Bronchial epithelial cell (primary cell): ENCODE results near the gene RIPK1. TPM values are rescaled to one million over a fixed set of nuclear protein-coding genes. Genes with fewer than 3 reads are reported as not detected.
"Not testable (repeated sequence)": the region's sequence is repeated elsewhere in the genome, so short reads cannot be mapped to it uniquely, and the experiment has no call there.

ENCODE experiments used
- DNase-seq: peaks from one replicate; pipeline ENCODE4 v3.0.0-alpha.2; 2010; ENCODE audit warnings: low read depth
- FAIRE-seq: peaks from 2 replicates; lab custom pipeline; 2011; peaks lifted over from hg19 to GRCh38; lab: Jason Lieb, UNC
- H3K27me3 ChIP-seq: 2 replicates; pipeline ENCODE4 v1.5.1; 2011; ENCODE audit warnings: low read length; ENCODE audit not compliant: control insufficient read depth, insufficient read depth
- H3K36me3 ChIP-seq: 2 replicates; pipeline ENCODE4 v1.5.1; 2011; ENCODE audit warnings: low read length; ENCODE audit not compliant: control insufficient read depth, insufficient read depth
- H3K4me3 ChIP-seq: 2 replicates; pipeline ENCODE4 v1.5.1; 2011; ENCODE audit warnings: mild to moderate bottlenecking, low read depth, low read length, control low read depth
- CTCF ChIP-seq: IDR thresholded peaks from 2 replicates; pipeline ENCODE4 v1.5.1; 2011; ENCODE audit warnings: mild to moderate bottlenecking, moderate library complexity, low read length, control low read depth, inconsistent platforms; ENCODE audit not compliant: insufficient read depth, severe bottlenecking
- total RNA-seq: library from RNA; depleted of rRNA; stranded (reverse); fragments of >200 nt; gene quantifications from 2 replicates; pipeline ENCODE4 v1.2.1, GENCODE V29; 2014

Gene RIPK1
- total RNA-seq, 1 donor from 2014 or later, result 12.6 TPM

GRCh38 chr6:3053231-3053508 lies 15.1 kb upstream of the RIPK1 start:
- FAIRE-seq, result no peak

GRCh38 chr6:3054229-3055157 lies 13.8 kb upstream of the RIPK1 start:
- not testable (repeated sequence) for FAIRE-seq, H3K36me3 ChIP-seq, H3K27me3 ChIP-seq
- peak overlapping the region; percentile 12 for H3K4me3 ChIP-seq
- DNase-seq, result peak; percentile 33

More at GRCh38 chr6:3053231-3053508, 15.1 kb upstream of the RIPK1 start:
- Histone ChIP-seq H3K27me3 (no peaks in the 10 kb centered on the region), H3K4me3 (peak overlapping the region; percentile 42), H3K36me3 (no peaks in the 10 kb centered on the region)
- TF ChIP-seq CTCF, result no peak
- no peak for DNase-seq

GRCh38 chr6:3055158-3055499 lies 13.2 kb upstream of the RIPK1 start:
- not testable (repeated sequence) for H3K4me3 ChIP-seq, DNase-seq, H3K36me3 ChIP-seq, FAIRE-seq, H3K27me3 ChIP-seq

GRCh38 chr6:3057063-3057770 lies 11.1 kb upstream of the RIPK1 start:
- no peak for FAIRE-seq
- no peaks in the 10 kb centered on the region for H3K36me3 ChIP-seq
- DNase-seq, result no peak
- H3K4me3 ChIP-seq, result no peak overlapping the region
- no peak for TF ChIP-seq CTCF
- no peaks in the 10 kb centered on the region for H3K27me3 ChIP-seq

GRCh38 chr6:3058957-3059356 lies 9.3 kb upstream of the RIPK1 start:
- no peak for FAIRE-seq
- no peak for DNase-seq
- Histone ChIP-seq H3K36me3 (no peaks in the 10 kb centered on the region), H3K27me3 (no peaks in the 10 kb centered on the region), H3K4me3 (no peak overlapping the region)
- no peak for TF ChIP-seq CTCF

GRCh38 chr6:3060092-3060491 lies 8.2 kb upstream of the RIPK1 start:
- DNase-seq, FAIRE-seq, H3K4me3 ChIP-seq, H3K27me3 ChIP-seq, H3K36me3 ChIP-seq: not testable (repeated sequence)

- H3K36me3 ChIP-seq, result no peaks in the 10 kb centered on the region
- no peak overlapping the region for H3K4me3 ChIP-seq
- no peak for FAIRE-seq
- peak; percentile 24 for TF ChIP-seq CTCF
- no peaks in the 10 kb centered on the region for H3K27me3 ChIP-seq
- peak; percentile 89 for DNase-seq
Observed at GRCh38 chr6:3061501-3061941, 6.8 kb upstream of the RIPK1 start.

- H3K4me3 ChIP-seq, result peak overlapping the region; percentile 58
- not testable (repeated sequence) for H3K36me3 ChIP-seq, H3K27me3 ChIP-seq, DNase-seq, FAIRE-seq
Observed at GRCh38 chr6:3063340-3063732, 5.0 kb upstream of the RIPK1 start.
